Dedifferentiated amniotic fluid mesenchymal stem cell (primary cell): Measurements from ENCODE around the gene TMEM108.

Experiments
- DNase-seq: peaks from one replicate; pipeline ENCODE4 v3.0.0-alpha.2; 2016; ENCODE audit errors: extremely low spot score

TMEM108 gene

GRCh38 chr3:133386876-133387275 is 348.7 kb downstream of the TMEM108 start:
- DNase-seq, result no peak

- DNase-seq, result no peak
Measured at GRCh38 chr3:133387341-133387740, 349.1 kb downstream of the TMEM108 start.

- no peak for DNase-seq
Measured at GRCh38 chr3:133388696-133389395, 350.7 kb downstream of the TMEM108 start.

GRCh38 chr3:133390715-133391114 is 352.5 kb downstream of the TMEM108 start:
- no peak for DNase-seq

- no peak for DNase-seq
Measured at GRCh38 chr3:133393204-133393603, 355.0 kb downstream of the TMEM108 start.

- DNase-seq, result no peak
Measured at GRCh38 chr3:133393691-133394474, 355.7 kb downstream of the TMEM108 start.

GRCh38 chr3:133394561-133395311 is 356.5 kb downstream of the TMEM108 start:
- DNase-seq, result no peak

- DNase-seq, result no peak
Measured at GRCh38 chr3:133396906-133397305, 358.7 kb downstream of the TMEM108 start.

- DNase-seq, result no peak
Measured at GRCh38 chr3:133400006-133400515, 361.9 kb downstream of the TMEM108 start, which contains the start of gene BFSP2. Gene BFSP2, plus strand, starts transcription at chr3:133400056. Its CDS starts 28 bp downstream, at chr3:133400084.

- no peak for DNase-seq
Measured at GRCh38 chr3:133401374-133402135, 363.4 kb downstream of the TMEM108 start.

- DNase-seq, result no peak
Measured at GRCh38 chr3:133404920-133405319, 366.7 kb downstream of the TMEM108 start.

- peak; percentile 49 for DNase-seq
Measured at GRCh38 chr3:133408366-133408765, 370.2 kb downstream of the TMEM108 start.

- DNase-seq, result peak; percentile 79
Measured at GRCh38 chr3:133408961-133409360, 370.8 kb downstream of the TMEM108 start.

GRCh38 chr3:133410191-133410892 is 372.2 kb downstream of the TMEM108 start:
- DNase-seq, result no peak

- no peak for DNase-seq
Measured at GRCh38 chr3:133412183-133413132, 374.3 kb downstream of the TMEM108 start.

GRCh38 chr3:133413161-133414020 is 375.2 kb downstream of the TMEM108 start:
- no peak for DNase-seq

- DNase-seq, result no peak
Measured at GRCh38 chr3:133414021-133414392, 375.8 kb downstream of the TMEM108 start.

- DNase-seq, result no peak
Measured at GRCh38 chr3:133418361-133418760, 380.2 kb downstream of the TMEM108 start.
